ENCODE results near the gene IL18R1.

The IL18R1 gene

GRCh38 chr2:102435741-102436140 is 80.1 kb downstream of the IL18R1 start:
- no peak for DNase-seq

- DNase-seq: no peak
Measured at GRCh38 chr2:102436323-102436722, 80.7 kb downstream of the IL18R1 start.

GRCh38 chr2:102437122-102437521 is 81.5 kb downstream of the IL18R1 start:
- no peak for DNase-seq

- DNase-seq: no peak
Measured at GRCh38 chr2:102438111-102438510, 82.5 kb downstream of the IL18R1 start.

- DNase-seq: no peak
Measured at GRCh38 chr2:102438578-102438977, 83.0 kb downstream of the IL18R1 start.

- no peak for DNase-seq
Measured at GRCh38 chr2:102439065-102439695, 83.6 kb downstream of the IL18R1 start.

- DNase-seq: no peak
Measured at GRCh38 chr2:102442967-102443828, 87.6 kb downstream of the IL18R1 start.

- DNase-seq: no peak
Measured at GRCh38 chr2:102444233-102444632, 88.6 kb downstream of the IL18R1 start.

GRCh38 chr2:102446936-102447335 is 91.3 kb downstream of the IL18R1 start:
- no peak for DNase-seq
